Ramos (cell line): ENCODE data around the gene EIF2S2.

Experiments
- in situ Hi-C: fragments of 300-500 bp; cut with MboI; formaldehyde crosslinking; loops from one replicate; pipeline ENCODE4 v1.14.3; 2022; ENCODE audit warnings: low sequenced_read_pairs; ENCODE audit not compliant: unreplicated experiment

The EIF2S2 gene

GRCh38 chr20:34093895-34094294 is 18.1 kb downstream of the EIF2S2 start:
- in situ Hi-C loops = no loop called here

- in situ Hi-C loops = no loop called here
These were observed 20.3 kb downstream of the EIF2S2 start for GRCh38 chr20:34091637-34092200.

GRCh38 chr20:34090645-34091044 is 21.4 kb downstream of the EIF2S2 start:
- in situ Hi-C loops = no loop called here

- in situ Hi-C loops = no loop called here
These were observed 22.2 kb downstream of the EIF2S2 start for GRCh38 chr20:34089655-34090345.

GRCh38 chr20:34089175-34089479 is 22.9 kb downstream of the EIF2S2 start:
- in situ Hi-C loops = no loop called here

GRCh38 chr20:34088305-34089174 is 23.5 kb downstream of the EIF2S2 start:
- in situ Hi-C loops = no loop called here

- in situ Hi-C loops = no loop called here
These were observed 26.5 kb downstream of the EIF2S2 start for GRCh38 chr20:34085544-34086040.

GRCh38 chr20:34084227-34084923 is 27.7 kb downstream of the EIF2S2 start:
- in situ Hi-C loops = no loop called here

GRCh38 chr20:34083781-34084180 is 28.3 kb downstream of the EIF2S2 start:
- in situ Hi-C loops = no loop called here

GRCh38 chr20:34083137-34083536 is 28.9 kb downstream of the EIF2S2 start:
- in situ Hi-C loops = no loop called here

- in situ Hi-C loops = no loop called here
These were observed 29.7 kb downstream of the EIF2S2 start for GRCh38 chr20:34082232-34082887.

GRCh38 chr20:34079818-34080217 is 32.2 kb downstream of the EIF2S2 start:
- in situ Hi-C loops = no loop called here

GRCh38 chr20:34078540-34078939 is 33.5 kb downstream of the EIF2S2 start:
- in situ Hi-C loops = no loop called here

GRCh38 chr20:34076952-34077351 is 35.1 kb downstream of the EIF2S2 start:
- in situ Hi-C loops = no loop called here

GRCh38 chr20:34075647-34076046 is 36.4 kb downstream of the EIF2S2 start:
- in situ Hi-C loops = no loop called here

- in situ Hi-C loops = no loop called here
These were observed 37.8 kb downstream of the EIF2S2 start for GRCh38 chr20:34074101-34074760.

GRCh38 chr20:34072778-34073177 is 39.3 kb downstream of the EIF2S2 start:
- in situ Hi-C loops = no loop called here

GRCh38 chr20:34072076-34072475 is 40.0 kb downstream of the EIF2S2 start:
- in situ Hi-C loops = no loop called here

GRCh38 chr20:34070859-34071258 is 41.2 kb downstream of the EIF2S2 start:
- in situ Hi-C loops = no loop called here

- in situ Hi-C loops = no loop called here
These were observed 42.0 kb downstream of the EIF2S2 start for GRCh38 chr20:34070079-34070439.
